Right renal pelvis (tissue), 4 donors: ENCODE data around the gene UNC93B1. TPM values are rescaled to one million over a fixed set of nuclear protein-coding genes. Genes with fewer than 3 reads are reported as not detected.

Experiments
- DNase-seq, 4 donors: peaks; one replicate each; pipeline ENCODE4 v3.0.0-alpha.2; 2013; ENCODE audit warnings: low read depth in 4 of 4, low spot score in 3 of 4, missing footprints in 1 of 4
- polyA plus RNA-seq, 4 donors: library from polyadenylated mRNA; unstranded; fragments of 120-200 nt; gene quantifications; one replicate each; pipeline ENCODE4 v1.2.1, GENCODE V29; 2013; ENCODE audit not compliant: insufficient read length in 4 of 4

UNC93B1 gene
- polyA plus RNA-seq, 4 donors = 8.0 to 13.8 (median 9.4) TPM

DNA sequence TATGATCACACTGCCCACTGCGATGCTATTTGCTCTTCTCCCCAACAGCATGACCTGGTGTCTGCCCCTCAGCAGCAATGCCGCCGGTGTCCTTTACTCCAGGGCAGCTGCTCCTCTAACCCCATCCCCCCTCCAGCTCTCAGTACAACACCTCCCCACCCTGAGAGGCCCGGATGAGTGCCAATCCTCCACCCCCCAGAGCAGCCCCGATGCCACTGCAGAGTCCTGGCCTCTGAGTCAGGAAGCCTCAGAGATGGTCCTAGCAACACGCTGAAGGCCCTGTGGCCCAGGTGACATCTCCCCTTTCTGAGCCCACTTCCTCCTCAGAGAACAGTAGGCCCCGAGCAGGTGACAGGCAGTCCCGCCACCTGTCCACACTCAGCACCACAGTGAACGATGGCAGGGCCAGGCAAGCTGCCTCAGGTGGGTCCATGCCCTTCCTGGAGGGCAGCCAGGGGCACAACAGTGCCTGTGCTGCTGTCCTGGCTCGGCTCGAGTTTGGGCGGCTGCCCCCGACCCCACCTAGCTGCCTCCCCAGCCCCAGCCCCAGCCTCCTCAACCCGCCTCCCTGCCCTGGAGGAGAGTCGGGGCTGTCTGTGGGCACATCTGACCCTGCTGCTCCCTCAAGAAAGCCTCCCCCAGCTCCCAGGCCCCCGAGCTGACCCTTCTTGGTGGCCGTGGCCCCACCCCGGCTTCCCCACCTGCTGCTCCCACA lies 22.7 kb upstream of the UNC93B1 start:
- DNase-seq = no peak

DNA sequence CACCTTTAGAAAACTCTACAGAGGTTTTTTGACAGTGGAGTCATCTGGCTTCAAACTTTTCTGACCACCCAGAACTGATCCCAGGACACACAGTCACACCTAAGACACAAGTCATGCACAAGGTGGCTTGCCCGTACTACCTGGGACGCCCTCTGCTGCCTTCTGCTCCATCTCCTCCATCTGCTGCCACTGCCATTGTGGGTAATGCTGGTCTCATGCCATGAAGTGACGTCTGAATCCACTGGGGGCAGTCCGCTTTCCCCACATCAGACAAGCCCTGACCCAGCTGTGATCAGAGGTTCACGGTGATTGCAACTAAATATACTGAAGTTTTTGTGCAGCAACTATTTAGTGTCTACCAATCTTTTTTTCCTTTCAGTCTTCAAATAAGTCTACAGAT lies 21.1 kb upstream of the UNC93B1 start:
- no peak for DNase-seq

DNA sequence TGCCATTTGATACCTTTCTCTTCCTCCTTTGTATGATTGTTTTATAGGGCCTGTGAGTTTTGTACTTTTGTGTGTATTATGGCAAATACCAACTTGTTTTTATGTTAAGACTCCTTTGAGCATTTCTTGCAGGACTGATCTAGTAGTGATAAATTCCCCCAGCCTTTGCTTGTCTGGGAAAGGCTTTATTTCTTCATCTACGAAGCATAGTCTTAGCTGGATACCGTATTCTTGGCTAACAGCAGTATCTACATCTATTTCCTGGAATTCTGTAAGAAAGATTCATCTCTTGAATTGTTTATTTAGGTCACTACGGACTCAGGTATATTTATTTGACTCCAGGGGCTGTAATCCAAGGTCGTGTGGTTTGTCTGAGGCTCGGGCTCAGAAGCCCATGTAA lies 20.6 kb upstream of the UNC93B1 start:
- no peak for DNase-seq

DNA sequence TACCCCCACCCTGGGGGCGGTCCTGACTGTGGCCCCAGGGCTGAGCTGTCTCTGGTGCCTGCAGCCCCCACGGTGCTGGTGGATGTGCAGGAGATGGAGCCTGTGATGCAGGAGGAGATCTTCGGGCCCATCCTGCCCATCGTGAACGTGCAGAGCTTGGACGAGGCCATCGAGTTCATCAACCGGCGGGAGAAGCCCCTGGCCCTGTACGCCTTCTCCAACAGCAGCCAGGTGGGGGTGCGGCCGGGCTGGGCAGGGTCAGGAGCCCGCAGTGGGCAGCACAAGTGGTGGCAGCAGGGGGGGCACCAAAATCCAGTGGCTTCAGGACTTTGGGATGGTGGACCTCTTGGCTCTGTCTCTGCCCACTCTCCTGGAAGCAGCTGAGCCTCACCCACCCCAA lies 18.6 kb upstream of the UNC93B1 start:
- no peak for DNase-seq

DNA sequence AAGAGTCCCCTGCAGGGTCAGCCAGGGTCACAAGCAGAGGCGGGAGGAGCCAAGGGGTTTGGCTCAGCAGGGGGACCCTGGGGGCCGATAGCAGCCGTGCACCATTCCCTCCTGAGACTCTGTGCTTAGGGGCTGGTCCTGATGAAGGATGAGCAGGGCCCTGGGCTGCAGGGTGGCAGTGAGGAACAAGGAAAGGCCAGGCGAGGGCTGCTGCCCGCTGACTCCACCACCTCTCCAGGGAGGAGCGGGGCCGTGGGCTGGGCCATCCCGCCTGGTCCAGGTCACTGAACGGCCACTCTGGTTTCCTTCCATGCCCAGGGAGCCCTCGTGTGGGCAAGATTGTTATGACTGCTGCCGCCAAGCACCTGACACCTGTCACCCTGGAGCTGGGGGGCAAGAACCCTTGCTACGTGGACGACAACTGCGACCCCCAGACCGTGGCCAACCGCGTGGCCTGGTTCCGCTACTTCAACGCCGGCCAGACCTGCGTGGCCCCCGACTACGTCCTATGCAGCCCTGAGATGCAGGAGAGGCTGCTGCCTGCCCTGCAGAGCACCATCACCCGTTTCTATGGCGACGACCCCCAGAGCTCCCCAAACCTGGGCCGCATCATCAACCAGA lies 17.4 kb upstream of the UNC93B1 start:
- DNase-seq = no peak

DNA sequence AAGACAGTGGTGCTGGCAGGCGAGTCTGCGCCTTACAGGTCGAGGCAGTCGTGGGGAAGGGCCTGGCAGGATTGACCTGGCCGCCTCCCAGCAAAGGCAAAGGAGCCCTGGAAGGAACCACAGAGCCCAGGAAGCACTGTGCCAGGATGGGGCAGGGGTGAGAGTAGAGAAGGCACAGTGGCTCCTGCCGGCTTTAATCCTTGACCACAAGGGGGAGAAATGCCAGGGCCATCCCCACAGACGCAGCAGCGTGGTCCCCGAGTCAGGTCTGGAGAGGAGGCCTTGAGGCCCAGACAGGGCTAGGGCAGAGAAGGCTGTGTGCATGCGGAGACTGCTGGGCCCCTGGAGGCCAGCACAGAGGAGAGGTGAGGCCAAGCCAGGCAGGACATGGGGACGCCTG lies 16.7 kb upstream of the UNC93B1 start:
- no peak for DNase-seq

DNA sequence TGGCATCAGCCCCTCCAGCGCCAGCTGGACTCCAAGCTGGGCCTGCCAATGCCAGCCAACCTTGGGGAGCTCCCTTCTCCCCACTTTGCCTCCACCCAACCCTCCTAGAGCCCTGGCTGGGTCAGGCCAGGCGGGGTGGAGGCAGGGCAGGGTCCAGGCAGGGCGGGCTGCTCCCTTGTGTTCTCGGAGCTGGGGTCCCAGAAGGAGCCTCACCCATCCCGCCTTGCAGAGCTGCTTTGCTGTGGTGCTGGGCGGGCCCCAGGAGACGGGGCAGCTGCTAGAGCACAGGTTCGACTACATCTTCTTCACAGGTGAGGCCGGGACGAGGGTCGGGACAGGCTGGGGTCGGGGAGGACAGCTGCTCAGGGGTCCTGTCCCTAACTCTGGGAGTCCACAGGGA lies 15.6 kb upstream of the UNC93B1 start:
- DNase-seq = no peak

DNA sequence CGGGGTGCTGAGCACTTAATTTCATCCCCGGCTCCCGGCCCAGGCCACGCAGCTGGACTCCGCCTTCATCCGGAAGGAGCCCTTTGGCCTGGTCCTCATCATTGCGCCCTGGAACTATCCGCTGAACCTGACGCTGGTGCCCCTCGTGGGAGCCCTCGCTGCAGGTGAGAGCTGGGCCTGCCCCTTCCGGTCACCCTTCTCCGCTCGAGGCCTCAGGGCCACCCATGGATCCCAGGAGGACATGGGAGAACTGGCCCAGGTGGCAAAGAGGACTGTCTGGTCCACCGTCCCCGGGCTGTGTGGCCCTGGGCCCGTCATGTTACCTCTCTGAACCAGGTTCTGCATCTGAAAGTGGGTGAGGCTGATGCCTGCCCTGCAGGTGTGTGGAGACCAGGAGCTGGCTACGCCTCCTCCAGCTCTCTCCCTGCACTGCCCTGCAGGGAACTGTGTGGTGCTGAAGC lies 14.9 kb upstream of the UNC93B1 start:
- DNase-seq = no peak

DNA sequence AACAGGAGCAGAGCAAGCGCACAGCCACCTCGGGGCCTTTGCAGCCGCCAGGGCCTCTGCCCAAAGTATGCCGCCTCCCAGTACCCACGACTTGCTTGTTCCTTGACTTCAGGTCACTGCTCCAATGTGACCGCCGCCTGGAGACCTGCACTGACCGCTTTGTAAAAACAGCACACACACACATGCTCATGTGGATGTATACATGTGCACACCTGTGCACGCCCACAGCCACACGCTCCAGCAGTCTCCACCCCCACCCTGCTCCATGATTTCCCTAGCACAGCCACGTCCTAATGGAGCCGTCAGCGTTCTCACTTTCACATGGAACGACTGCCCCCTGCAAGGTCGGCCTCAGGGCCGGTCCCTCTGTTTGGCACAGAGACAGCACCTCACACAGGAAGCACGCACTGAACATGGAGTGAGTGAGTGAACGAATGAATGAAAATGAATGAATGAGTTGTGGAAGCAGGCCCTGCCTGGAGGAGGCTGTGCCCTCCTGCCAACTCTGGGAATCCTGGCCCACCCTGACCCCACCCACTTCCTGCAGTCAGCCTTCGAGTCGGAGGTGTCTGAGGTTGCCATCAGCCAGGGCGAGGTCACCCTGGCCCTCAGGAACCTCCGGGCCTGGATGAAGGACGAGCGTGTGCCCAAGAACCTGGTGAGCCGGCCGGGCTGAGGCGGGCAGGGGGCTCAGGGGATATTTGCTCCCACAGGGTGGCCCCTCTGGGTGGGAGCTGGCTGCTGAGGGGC lies 14.3 kb upstream of the UNC93B1 start:
- no peak for DNase-seq

DNA sequence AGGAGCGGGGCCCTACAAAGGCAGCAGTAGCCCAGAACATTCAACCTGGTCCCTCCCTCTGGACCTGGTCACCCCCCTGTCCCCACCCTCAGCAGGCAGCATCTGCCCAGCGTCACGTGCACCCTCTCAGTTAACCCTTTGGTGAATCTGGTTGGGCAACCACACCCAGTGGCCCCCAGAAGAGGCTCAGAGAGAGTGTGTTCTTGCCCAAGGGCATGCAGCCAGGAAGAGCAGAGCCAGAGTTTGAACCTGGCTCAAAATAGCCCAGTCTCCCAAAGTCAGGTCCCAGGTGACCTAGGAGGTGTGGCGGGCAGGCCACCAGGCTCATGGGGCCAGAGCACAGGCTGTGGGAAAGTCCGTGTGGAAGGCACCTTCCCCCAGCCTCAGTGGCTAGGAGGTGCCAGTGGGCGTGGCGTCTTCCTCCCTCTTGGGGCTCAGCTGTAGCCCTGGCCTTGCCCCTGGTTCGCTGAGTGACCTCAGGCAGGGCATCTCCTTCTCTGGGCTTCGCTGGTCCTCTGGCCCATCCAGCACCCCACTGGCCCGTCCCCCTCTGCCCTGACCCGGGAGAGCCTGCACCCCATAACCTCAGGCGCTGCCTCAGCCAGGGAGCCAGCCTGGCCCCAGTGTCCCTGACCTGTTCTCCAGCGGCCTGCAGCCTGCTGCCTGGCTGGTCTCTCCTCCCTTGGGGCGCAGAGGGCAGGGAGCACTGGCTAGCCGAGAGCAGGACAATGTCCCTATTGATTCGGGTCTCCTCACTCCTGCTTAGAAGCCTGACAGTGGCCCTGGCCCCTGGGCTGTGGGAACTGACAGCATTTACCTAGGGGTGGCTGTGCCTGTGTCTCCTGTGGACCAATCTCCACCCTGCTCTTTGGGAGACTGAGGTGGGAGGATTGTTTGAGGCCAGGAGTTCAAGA lies 13.3 kb upstream of the UNC93B1 start:
- DNase-seq = no peak

DNA sequence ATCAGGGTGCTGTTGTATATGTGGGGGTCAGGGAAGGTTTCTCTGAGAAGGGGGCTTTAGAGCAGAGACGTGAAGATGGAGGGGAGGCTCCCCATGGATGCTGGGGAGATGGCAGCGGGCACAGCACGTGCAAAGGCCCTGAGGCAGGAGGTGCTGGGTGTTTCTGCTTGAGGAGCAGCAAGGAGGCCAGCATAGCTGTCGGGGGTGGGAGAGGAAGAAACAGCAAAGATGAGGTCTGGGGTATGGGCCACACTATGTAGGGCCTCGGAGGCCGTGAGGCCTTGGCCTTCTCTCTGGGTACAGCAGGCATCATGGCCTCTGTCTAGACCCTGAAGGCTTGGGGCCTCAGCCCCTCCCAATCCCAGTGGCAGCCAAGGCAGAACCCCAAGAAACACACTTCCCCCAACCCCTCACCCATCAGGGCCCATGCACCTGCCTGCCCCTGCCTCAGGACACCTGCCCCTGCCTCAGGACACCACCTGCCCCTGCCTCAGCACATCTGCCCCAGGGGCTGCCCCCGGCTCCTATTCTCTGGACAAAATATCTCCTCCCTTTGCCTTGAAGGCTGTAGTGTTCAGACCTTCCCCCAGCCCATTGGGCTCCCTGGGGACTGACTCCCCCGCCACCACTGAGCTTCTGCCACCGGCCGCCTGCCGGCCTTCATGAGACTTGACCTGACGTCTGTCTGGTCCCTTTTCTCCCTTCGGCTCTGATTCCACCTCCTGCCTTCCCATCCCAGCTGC lies 12.4 kb upstream of the UNC93B1 start:
- no peak for DNase-seq

DNA sequence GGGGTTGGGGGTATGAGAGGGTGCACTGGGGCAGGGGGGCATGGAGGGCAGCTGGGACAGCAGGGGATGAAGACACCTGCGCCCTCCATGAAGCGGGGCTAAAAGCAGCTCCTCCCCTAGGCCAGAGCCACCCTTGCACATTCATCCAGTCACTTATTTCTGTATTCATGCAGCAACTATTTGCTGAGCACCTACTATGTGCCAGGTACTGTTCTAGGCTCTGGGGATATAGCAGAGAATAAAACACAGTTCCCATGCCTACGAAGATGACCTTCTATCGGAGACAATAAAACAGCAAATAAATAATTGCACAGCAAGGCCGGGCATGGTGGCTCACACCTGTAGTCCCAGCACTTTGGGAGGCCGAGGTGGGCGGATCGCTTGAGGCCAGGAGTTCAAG lies 11.6 kb upstream of the UNC93B1 start:
- no peak for DNase-seq

DNA sequence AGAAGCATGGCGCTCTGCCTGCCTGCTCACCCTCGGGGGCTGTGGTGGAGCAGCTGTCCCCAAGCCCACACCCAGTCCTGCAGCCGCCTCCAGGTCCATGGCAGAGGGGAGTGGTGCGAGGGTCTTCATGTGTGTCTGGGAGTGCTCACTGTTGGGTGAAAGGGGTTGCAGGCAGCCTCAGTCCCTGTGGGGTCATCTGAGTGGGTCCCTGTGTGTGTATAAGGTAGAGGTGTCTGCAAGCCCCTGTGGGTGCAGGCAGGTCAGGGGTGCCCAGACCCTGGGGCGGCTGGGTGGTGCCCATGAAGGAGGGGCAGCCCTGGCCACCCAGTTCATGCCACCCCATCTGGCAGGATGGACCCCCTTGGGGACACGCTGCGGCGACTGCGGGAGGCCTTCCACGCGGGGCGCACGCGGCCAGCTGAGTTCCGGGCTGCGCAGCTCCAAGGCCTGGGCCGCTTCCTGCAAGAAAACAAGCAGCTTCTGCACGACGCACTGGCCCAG lies 11.1 kb upstream of the UNC93B1 start:
- DNase-seq = no peak

DNA sequence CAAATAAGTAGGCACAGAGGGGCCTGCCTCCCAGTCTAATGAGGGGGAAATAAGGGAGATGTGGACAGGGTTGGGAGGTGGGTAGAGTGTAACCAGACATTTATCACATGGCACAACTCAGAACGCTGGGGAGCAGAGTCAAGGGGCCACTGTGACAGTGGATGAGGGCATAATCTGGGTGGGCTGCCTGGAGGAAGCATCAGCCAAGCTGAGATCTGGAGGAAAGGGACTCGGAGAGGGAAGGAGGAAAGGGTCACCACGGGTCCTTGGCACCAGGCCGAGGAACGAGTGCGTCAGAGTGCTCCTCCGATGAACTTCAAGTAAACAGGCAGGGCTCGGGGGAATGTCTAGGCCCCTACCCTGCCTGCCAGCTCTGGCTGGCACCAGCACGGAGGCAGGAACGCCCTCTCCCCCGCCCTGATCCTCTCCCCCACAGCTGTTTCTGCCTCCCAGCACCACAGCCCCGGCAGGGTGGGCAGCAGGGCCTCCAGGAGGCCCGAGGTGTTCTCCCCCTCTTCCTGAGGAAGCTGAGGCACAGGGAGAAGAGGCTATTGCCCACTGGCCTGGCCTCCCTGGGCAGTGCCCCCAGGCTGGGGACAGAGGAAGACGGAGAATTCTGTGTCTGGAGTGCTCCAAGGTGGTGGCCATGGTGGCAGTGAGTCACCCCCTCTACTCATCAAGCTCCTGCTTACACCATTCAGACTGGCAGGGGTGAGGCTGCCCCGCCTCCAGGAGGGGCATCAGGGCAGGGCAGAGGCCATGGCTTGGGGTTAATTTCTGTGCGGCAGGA lies 10.5 kb upstream of the UNC93B1 start:
- DNase-seq = no peak

DNA sequence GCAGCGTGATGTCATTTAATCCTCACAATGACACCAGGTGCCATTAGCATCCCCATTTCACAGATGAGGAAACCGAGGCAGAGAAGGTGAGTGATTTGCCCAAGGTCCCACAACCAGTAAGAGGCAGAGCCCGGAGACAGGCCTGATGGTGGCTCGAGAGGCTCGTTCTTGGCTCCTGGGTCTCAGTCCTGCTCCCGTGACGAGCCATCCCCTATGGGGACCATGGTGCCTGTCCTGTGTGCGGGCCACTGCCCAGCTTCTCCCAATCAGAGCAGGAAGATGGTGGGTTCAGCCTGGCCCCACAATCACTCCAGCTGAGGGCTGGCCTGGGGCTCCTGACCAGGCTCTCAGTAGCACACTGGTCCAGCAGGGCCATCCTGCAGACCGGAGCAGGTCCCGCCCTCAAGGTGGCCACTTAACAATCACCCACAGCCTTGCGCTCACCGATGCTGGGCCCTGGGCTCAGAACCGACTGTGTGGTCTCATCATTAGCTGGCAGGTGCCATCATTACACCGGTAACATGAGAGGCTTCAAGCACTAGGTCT lies 9.8 kb upstream of the UNC93B1 start:
- DNase-seq = no peak

DNA sequence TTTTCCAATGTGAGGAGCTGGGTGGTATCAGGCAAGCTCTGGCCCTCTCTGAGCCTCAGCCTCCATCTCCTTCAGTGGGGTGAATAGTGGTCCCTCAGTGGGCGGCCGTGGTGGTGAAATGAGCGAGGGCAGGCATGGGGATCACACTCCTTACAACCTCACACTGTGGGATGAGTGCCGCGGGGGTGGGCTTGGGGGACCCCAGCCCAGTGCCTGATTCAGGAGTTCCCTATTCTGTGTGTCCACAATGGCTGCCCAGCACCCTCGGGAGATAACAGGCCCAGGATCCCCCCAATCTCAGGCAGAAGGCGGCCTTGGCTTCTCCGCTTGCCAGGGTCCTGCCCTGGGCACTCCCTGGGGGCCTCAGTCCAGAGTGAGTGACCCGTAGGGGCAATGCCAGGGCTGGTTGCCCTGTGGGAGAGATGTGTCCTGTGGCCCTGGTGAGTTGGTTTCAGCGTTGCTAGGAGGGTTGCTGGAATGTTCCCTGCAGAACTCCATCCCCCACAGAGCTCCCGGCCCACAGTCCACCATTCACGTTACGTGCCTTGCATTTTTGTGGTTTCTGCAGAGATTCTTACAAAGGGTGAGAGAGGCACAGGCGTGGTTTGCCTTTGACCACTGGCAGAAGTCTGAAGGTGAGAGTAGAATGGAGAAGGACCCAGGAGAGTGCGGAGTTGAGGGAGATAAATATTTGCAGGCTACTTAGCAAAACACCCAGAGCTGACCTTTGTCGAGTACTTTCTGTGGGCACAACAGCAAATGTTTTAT lies 9.1 kb upstream of the UNC93B1 start:
- no peak for DNase-seq

DNA sequence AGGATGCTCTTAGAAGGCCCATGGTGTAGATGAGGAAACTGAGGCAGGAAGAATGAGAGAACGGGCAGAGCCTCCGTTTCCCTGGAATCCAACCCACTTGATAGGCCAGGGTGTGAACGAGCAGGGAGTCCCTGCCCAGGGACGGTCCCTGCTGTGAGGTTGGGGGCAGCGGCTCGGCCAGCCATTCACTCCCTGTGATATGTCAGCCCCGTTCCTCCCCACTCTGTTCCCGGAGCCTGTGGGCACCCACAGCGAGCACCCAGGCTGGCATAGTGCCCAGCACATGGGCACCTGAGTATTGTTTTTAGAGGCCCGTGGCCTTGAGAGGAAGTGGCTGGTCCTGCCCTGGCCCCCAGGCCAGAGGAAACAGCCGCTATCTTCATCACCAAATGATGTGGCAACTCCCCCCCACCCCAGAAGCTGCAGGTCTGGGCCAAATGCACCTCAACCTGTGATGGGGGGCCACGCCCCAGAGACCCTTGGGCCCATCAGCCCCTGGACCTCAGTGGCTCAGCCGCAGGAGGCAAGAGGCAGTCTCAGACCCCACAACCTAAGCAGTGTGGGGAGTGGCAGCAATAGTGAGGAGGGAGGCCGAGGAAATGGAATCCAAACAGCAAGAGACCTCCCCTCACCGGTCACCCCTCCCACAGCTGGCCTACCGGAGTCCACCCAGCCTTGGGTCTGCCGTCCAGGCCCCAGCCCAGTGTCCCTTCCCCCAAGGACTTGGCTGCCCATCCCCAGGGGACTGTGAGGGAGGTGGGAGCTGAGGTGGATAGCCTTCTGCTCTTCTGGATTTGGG lies 8.3 kb upstream of the UNC93B1 start:
- no peak for DNase-seq
